ENCODE results near the gene CNTN2. TPM values are rescaled to one million over a fixed set of nuclear protein-coding genes. Genes with fewer than 3 reads are reported as not detected.

CNTN2 gene
- total RNA-seq, 1 donor from 2014 or later: not detected

GRCh38 chr1:205016584-205016983 is 26.4 kb upstream of the CNTN2 start:
- ATAC-seq: no peak

GRCh38 chr1:205017001-205017400 is 26.0 kb upstream of the CNTN2 start:
- peaks cover 9% of the 10 kb centered on the region for H3K4me1 ChIP-seq
- no peak overlapping the region for H3K4me3 ChIP-seq
- TF ChIP-seq, protein P1, sequence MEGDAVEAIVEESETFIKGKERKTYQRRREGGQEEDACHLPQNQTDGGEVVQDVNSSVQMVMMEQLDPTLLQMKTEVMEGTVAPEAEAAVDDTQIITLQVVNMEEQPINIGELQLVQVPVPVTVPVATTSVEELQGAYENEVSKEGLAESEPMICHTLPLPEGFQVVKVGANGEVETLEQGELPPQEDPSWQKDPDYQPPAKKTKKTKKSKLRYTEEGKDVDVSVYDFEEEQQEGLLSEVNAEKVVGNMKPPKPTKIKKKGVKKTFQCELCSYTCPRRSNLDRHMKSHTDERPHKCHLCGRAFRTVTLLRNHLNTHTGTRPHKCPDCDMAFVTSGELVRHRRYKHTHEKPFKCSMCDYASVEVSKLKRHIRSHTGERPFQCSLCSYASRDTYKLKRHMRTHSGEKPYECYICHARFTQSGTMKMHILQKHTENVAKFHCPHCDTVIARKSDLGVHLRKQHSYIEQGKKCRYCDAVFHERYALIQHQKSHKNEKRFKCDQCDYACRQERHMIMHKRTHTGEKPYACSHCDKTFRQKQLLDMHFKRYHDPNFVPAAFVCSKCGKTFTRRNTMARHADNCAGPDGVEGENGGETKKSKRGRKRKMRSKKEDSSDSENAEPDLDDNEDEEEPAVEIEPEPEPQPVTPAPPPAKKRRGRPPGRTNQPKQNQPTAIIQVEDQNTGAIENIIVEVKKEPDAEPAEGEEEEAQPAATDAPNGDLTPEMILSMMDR (IDR thresholded peaks at IDR 0.05): no peak
- H3K27ac ChIP-seq: no peak overlapping the region
- no peaks in the 10 kb centered on the region for H3K9me3 ChIP-seq
- DNase-seq (no peak), ATAC-seq (no peak)
- intact Hi-C loops (cut with DNase I): no loop called here
- no peaks in the 10 kb centered on the region for H3K27me3 ChIP-seq (ENCODE audit: low read depth)
- no peaks in the 10 kb centered on the region for H3K36me3 ChIP-seq

More at GRCh38 chr1:205016584-205016983, 26.4 kb upstream of the CNTN2 start:
- no peak for DNase-seq
- intact Hi-C loops (cut with DNase I): no loop called here
- H3K4me1 ChIP-seq: peaks cover 9% of the 10 kb centered on the region
- H3K9me3 ChIP-seq: no peaks in the 10 kb centered on the region
- TF ChIP-seq, protein P1 (IDR thresholded peaks at IDR 0.05): no peak
- H3K36me3 ChIP-seq: no peaks in the 10 kb centered on the region
- no peaks in the 10 kb centered on the region for H3K27me3 ChIP-seq (ENCODE audit: low read depth)
- no peak overlapping the region for H3K4me3 ChIP-seq
- no peak overlapping the region for H3K27ac ChIP-seq

GRCh38 chr1:205017766-205018165 is 25.2 kb upstream of the CNTN2 start:
- no peaks in the 10 kb centered on the region for H3K27me3 ChIP-seq (ENCODE audit: low read depth)
- TF ChIP-seq, protein P1 (IDR thresholded peaks at IDR 0.05): no peak
- H3K36me3 ChIP-seq: no peaks in the 10 kb centered on the region
- DNase-seq: no peak
- H3K27ac ChIP-seq: no peak overlapping the region
- ATAC-seq: no peak
- H3K4me3 ChIP-seq: no peak overlapping the region
- H3K4me1 ChIP-seq: peaks cover 9% of the 10 kb centered on the region
- intact Hi-C loops (cut with DNase I): no loop called here
- no peaks in the 10 kb centered on the region for H3K9me3 ChIP-seq

GRCh38 chr1:205018381-205018780 is 24.6 kb upstream of the CNTN2 start:
- intact Hi-C loops (cut with DNase I): no loop called here

GRCh38 chr1:205020466-205020865 is 22.5 kb upstream of the CNTN2 start:
- Histone ChIP-seq H3K9me3 (no peaks in the 10 kb centered on the region), H3K36me3 (no peaks in the 10 kb centered on the region), H3K27ac (no peak overlapping the region), H3K4me3 (no peak overlapping the region), H3K27me3 (ENCODE audit: low read depth) (no peaks in the 10 kb centered on the region), H3K4me1 (no peaks in the 10 kb centered on the region)
- intact Hi-C loops (cut with DNase I): no loop called here
- ATAC-seq: no peak
- TF ChIP-seq, protein P1 (IDR thresholded peaks at IDR 0.05): no peak
- DNase-seq: no peak

More at GRCh38 chr1:205018381-205018780, 24.6 kb upstream of the CNTN2 start:
- TF ChIP-seq, protein P1 (IDR thresholded peaks at IDR 0.05): no peak
- DNase-seq: no peak
- Histone ChIP-seq H3K27me3 (ENCODE audit: low read depth) (no peaks in the 10 kb centered on the region), H3K27ac (no peak overlapping the region), H3K4me3 (no peak overlapping the region), H3K9me3 (no peaks in the 10 kb centered on the region), H3K4me1 (peaks cover 9% of the 10 kb centered on the region), H3K36me3 (no peaks in the 10 kb centered on the region)
- ATAC-seq: no peak

GRCh38 chr1:205024679-205025078 is 18.3 kb upstream of the CNTN2 start:
- Histone ChIP-seq H3K4me1 (no peaks in the 10 kb centered on the region), H3K27me3 (ENCODE audit: low read depth) (peaks cover 3% of the 10 kb centered on the region), H3K27ac (no peak overlapping the region), H3K36me3 (no peaks in the 10 kb centered on the region), H3K4me3 (no peak overlapping the region), H3K9me3 (no peaks in the 10 kb centered on the region)
- ATAC-seq (no peak), DNase-seq (no peak)
- TF ChIP-seq, protein P1 (IDR thresholded peaks at IDR 0.05): no peak
- intact Hi-C loops (cut with DNase I): no loop called here

Measured in lower lobe of right lung (tissue), 2 donors.